ENCODE results near the gene CACNA1S.

- TF ChIP-seq CTCF (conservative IDR thresholded peaks at IDR 0.05; ENCODE audit: low read depth, low read length), result no peak
- TF ChIP-seq EZH2 (IDR thresholded peaks at IDR 0.05; ENCODE audit: borderline replicate concordance, low read depth, low read length, poor library complexity, severe bottlenecking), result no peak
These were observed 25.5 kb upstream of the CACNA1S start for GRCh38 chr1:201137579-201138310.

Data from A673 (cell line).